IPS DF 6.9 (cell line): ENCODE data around the gene LMBRD2.

Experiments used
- DNase-seq: peaks from one replicate; pipeline ENCODE4 v3.0.0-alpha.2; 2013; ENCODE audit warnings: low read depth, low spot score
- H3K27ac ChIP-seq: one replicate; pipeline ENCODE4 v1.5.1; 2013; ENCODE audit warnings: low read length, control low read depth
- H3K27me3 ChIP-seq: 2 replicates; pipeline ENCODE4 v1.6.1; 2013; ENCODE audit warnings: mild to moderate bottlenecking, low read length; ENCODE audit not compliant: control insufficient read depth, insufficient read depth
- H3K36me3 ChIP-seq: 2 replicates; pipeline ENCODE4 v1.6.1; 2013; ENCODE audit warnings: low read length; ENCODE audit not compliant: control insufficient read depth, insufficient read depth
- H3K4me1 ChIP-seq: 2 replicates; pipeline ENCODE4 v1.6.1; 2013; ENCODE audit warnings: low read length; ENCODE audit not compliant: control insufficient read depth, insufficient read depth
- H3K4me3 ChIP-seq: 2 replicates; pipeline ENCODE4 v1.5.1; 2013; ENCODE audit warnings: mild to moderate bottlenecking, low read length
- H3K9me3 ChIP-seq: 2 replicates; pipeline ENCODE4 v1.6.1; 2013; ENCODE audit warnings: low read length, inconsistent platforms; ENCODE audit not compliant: control insufficient read depth, insufficient read depth
- WGBS: extraction: QIAGEN DNeasy Blood & Tissue Kit; methylation state at CpG from one replicate; pipeline ENCODE4 v1.1.7; 2013; ENCODE audit warnings: mixed read lengths, missing lambda C conversion rate; ENCODE audit not compliant: insufficient read length, insufficient coverage; 5-methylcytosine and 5-hydroxymethylcytosine counted together

The LMBRD2 gene

DNA sequence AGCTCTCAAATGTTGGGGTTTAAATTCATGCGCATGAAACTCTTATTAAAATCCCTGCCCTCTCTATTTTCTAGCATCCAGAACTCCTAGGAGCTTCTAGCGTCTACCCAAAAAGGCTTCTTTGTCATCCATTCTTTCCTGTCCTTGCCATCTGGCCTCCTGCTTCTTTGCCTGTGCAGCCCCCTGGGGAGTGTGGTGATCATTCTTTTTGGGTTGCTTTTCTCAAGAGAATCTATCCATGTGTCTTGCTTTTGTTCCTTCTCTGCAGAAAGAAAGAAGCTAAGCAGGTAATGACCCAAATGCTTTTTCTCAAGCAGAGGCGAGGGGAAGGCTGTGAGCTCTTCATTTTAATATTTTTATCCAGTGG is 26.8 kb upstream of the LMBRD2 start:
- DNase-seq, result no peak
- Histone ChIP-seq H3K27me3 (no peaks in the 10 kb centered on the region), H3K27ac (no peak overlapping the region), H3K4me1 (no peaks in the 10 kb centered on the region), H3K9me3 (no peaks in the 10 kb centered on the region), H3K4me3 (no peak overlapping the region), H3K36me3 (peaks cover 2% of the 10 kb centered on the region; the same call in 1 of the 2 replicates)
- no CpG with 5 or more reads among the region's 3 CpGs for WGBS

DNA sequence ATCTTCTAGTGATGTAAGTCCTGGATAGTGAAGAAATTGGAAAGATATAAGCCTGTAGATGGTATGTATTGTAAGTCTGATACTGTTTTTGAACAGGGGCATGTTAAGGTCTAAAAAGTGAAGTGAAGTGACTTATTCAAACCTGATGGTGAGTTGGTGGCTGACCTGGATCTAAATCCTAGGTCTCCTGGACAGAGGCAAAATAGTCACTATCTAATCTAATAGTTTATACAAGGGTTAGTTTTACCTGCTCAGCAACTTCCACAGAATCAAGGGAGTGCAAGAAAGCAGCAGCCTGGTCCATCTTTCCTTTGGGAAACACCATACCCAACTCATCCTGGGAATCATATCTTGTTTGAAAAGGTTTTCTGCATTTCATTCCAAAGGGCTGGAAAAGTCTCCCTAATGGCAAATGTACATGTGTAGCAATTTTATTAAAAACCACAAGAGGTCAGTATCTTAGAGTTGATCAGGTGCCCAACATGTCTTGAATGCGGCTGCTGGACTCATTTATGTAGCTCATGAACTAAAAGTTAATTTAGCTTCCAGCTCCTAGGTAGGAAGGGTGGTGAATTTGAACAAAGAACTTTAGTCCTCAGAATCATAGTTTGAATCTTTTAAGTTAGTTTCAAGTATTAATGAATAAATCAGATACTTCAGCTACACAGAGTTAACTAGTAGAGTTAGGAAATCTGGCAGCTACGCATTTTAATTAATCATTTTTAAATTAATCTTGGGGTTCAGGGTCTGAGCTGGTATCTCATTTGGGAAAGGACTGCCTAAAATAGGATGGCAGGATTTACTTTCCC is 26.2 kb upstream of the LMBRD2 start:
- Histone ChIP-seq H3K27ac (no peak overlapping the region), H3K36me3 (peaks cover 2% of the 10 kb centered on the region; the same call in 1 of the 2 replicates), H3K9me3 (no peaks in the 10 kb centered on the region), H3K27me3 (no peaks in the 10 kb centered on the region), H3K4me3 (no peak overlapping the region), H3K4me1 (no peaks in the 10 kb centered on the region)
- WGBS, result no CpG with 5 or more reads among the region's 2 CpGs
- no peak for DNase-seq

DNA sequence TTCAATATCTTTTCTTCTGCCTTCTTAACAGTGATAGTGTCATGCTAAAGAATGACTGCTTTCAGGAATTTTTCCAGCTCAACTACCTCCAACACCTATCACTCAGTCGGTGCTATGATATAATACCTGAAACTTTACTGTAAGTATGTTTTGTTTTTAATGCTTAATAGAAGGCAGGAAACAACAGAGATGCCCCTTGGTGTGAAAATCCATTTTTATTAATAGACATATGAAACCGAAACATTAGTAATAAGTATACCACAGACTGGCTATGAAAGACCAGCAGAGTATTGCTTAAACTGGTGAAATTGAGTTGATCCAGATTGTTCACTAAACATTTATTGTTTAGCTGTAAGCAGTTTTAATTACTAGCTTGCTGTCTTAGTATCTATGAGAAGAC is 25.5 kb upstream of the LMBRD2 start:
- no CpG with 5 or more reads among the region's 2 CpGs for WGBS
- Histone ChIP-seq H3K4me1 (no peaks in the 10 kb centered on the region), H3K27me3 (no peaks in the 10 kb centered on the region), H3K36me3 (peaks cover 2% of the 10 kb centered on the region; the same call in 1 of the 2 replicates), H3K9me3 (no peaks in the 10 kb centered on the region), H3K27ac (no peak overlapping the region), H3K4me3 (no peak overlapping the region)
- DNase-seq, result no peak

DNA sequence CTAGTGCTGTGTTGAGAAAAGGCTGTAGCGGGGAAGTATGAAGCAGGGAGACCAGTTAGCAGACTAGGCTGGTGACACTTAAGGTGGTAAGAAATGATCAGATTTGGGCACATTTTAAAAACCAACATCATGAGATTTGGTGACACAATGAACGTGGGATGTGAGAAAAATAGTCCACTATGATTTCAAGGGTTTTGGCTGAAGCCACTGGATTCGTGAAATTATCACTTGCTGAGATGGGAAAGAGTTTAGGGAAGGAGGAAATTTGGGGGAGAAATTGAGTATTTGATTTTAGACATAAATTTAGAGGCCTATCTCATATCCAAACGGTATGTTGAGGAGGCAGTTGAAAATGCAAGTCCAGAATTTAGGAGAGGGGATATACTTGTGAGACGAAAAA is 23.4 kb upstream of the LMBRD2 start:
- WGBS, result no CpG with 5 or more reads among the region's 5 CpGs
- peaks cover 2% of the 10 kb centered on the region; the same call in 1 of the 2 replicates for H3K36me3 ChIP-seq

DNA sequence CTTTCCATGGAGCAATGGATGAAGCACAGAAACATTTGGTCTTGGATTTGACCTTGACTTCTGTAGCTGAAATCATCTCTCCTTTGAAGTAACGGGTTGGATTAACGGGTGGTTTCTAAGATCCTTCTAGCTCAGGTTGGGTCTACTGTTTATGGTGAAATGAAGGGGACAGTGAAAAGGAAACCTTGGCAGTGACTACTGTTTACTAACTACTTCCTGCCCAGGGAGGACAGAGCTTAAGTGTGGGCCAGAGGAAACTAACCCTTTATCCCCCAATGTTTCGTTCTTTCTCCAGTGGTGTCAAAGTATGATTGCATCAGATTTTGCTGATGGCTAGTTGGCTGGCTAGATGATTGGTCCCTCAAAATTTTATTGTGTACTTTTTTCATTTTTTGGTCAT is 22.4 kb upstream of the LMBRD2 start:
- Histone ChIP-seq H3K27ac (no peak overlapping the region), H3K4me1 (no peaks in the 10 kb centered on the region), H3K27me3 (no peaks in the 10 kb centered on the region), H3K9me3 (no peaks in the 10 kb centered on the region), H3K36me3 (peaks cover 2% of the 10 kb centered on the region; the same call in 1 of the 2 replicates), H3K4me3 (no peak overlapping the region)
- WGBS, result no CpG with 5 or more reads among the region's 3 CpGs
- DNase-seq, result no peak

More for the DNA sequence above, 23.4 kb upstream of the LMBRD2 start:
- H3K27ac ChIP-seq, result no peak overlapping the region
- H3K27me3 ChIP-seq, result no peaks in the 10 kb centered on the region
- DNase-seq, result no peak
- H3K9me3 ChIP-seq, result no peaks in the 10 kb centered on the region
- no peak overlapping the region for H3K4me3 ChIP-seq
- H3K4me1 ChIP-seq, result no peaks in the 10 kb centered on the region

DNA sequence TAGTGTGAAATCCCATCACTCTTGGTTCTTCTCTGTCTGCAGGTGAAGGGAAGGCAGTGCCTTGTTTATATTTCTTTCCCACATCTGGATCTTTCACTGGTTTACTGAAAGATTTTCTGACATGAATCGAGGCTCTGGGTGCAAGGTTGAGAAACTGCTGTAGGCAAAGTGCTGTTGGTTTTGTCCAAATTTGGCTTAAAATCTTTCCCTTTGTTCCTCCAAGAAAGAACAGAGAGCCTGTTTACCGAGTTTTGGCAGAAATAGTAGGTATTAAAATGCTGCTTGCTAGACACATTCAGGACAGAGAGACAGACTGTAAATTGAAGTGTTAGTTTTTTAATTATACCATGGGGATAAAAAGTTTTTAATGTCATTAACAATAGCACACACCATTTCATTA is 21.7 kb upstream of the LMBRD2 start:
- H3K4me1 ChIP-seq, result no peaks in the 10 kb centered on the region
- H3K4me3 ChIP-seq, result no peak overlapping the region
- no peaks in the 10 kb centered on the region for H3K9me3 ChIP-seq
- DNase-seq, result no peak
- H3K27me3 ChIP-seq, result no peaks in the 10 kb centered on the region
- H3K36me3 ChIP-seq, result peaks cover 6% of the 10 kb centered on the region; the same call in 1 of the 2 replicates
- no CpG with 5 or more reads among the region's 2 CpGs for WGBS
- no peak overlapping the region for H3K27ac ChIP-seq

DNA sequence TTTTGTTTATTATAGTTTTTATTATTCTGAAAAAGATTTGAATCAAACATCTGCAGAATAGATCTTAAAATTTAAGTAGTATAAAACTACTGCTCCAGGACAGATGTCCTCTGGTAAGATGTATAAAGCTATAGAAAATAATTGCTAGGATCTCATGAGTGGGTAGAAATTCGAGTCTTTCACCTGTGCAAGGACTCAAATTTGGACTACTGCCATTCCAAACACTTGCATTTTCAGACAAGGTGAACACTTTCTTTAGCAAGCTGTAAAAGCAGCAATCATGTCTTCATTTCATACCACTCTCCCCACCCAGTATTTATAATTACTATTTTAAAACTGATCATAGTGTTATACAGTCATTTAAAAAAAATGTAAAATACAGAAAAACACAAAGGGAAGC is 20.9 kb upstream of the LMBRD2 start:
- H3K9me3 ChIP-seq, result no peaks in the 10 kb centered on the region
- WGBS, result no CpG with 5 or more reads among the region's 1 CpG
- H3K36me3 ChIP-seq, result peaks cover 6% of the 10 kb centered on the region; the same call in 1 of the 2 replicates
- H3K27me3 ChIP-seq, result no peaks in the 10 kb centered on the region
- DNase-seq, result no peak
- H3K27ac ChIP-seq, result no peak overlapping the region
- no peak overlapping the region for H3K4me3 ChIP-seq
- no peaks in the 10 kb centered on the region for H3K4me1 ChIP-seq

DNA sequence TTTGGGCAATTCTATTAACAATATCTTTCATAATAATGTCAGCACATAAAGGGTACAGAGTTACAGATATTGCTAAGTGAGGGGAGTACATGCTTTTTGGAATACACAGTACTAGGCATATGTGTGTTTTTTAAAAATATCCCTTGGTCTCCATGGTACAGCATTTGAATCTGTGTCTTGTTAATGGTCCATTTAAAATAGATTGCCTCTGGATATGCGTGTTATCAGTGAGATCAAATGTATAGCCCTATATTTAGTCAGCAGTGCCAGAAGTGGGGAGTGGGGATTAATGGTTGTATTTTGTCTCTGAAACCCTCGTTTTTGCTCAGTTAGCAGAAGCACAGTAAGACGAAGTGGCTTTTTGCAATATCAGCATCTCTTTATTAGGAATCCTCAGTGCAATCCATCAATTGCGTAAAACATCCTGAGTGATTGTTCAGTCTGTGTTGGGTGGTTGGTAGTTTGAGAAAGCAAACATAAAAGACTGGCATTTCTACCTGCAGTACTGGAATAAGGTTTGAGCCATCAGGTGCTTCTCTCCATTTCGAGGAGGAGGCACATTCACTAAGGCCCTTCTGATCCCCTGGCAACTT is 19.2 kb upstream of the LMBRD2 start:
- peaks cover 6% of the 10 kb centered on the region; the same call in 1 of the 2 replicates for H3K36me3 ChIP-seq

DNA sequence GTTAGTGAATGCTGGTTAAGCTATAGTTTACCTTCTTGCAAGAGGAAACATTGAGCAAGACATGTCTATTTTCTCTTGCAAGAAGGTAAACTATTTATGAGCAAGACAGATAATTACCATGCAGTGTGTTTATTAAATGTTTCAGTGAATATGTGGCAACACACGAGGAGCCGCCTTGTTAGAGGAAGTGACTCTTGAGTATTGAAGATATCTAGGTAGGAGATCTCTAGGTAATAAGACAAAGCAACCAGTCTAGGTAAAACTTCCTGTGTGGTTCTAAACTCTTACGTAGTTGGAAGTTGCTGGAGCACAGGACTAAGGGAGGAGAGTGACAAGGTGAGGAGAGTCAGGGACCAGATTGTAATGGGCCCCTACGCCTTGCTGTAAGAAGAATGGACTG is 17.1 kb upstream of the LMBRD2 start:
- H3K36me3 ChIP-seq, result peaks cover 7% of the 10 kb centered on the region; the same call in 1 of the 2 replicates
- no peaks in the 10 kb centered on the region for H3K9me3 ChIP-seq
- WGBS, result no CpG with 5 or more reads among the region's 4 CpGs
- no peak overlapping the region for H3K27ac ChIP-seq
- no peaks in the 10 kb centered on the region for H3K27me3 ChIP-seq
- no peaks in the 10 kb centered on the region for H3K4me1 ChIP-seq
- DNase-seq, result no peak
- no peak overlapping the region for H3K4me3 ChIP-seq

More for the DNA sequence above, 19.2 kb upstream of the LMBRD2 start:
- Histone ChIP-seq H3K9me3 (no peaks in the 10 kb centered on the region), H3K27me3 (no peaks in the 10 kb centered on the region), H3K4me1 (no peaks in the 10 kb centered on the region), H3K4me3 (no peak overlapping the region), H3K27ac (no peak overlapping the region)
- no CpG with 5 or more reads among the region's 5 CpGs for WGBS
- DNase-seq, result no peak

DNA sequence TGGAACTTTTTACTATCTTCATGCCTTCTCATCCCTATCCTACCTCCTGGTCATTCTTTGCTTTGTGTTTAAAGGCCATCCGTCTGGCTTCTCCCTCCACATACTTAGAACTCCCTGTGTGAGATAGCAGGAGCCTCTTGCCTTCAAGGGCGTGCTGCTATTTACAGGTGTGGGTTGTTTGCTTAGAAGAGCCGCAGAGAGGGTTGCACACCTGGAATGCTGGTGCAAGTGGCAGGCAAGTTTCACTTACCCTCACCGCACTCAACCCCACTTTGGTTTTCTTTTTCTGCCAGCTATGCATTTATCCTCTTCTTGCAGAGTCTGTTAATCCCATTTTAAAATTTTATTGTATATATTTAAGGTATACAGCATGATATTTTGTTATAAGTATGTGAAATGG is 12.8 kb upstream of the LMBRD2 start:
- Histone ChIP-seq H3K4me3 (no peak overlapping the region), H3K9me3 (no peaks in the 10 kb centered on the region), H3K27me3 (no peaks in the 10 kb centered on the region), H3K27ac (no peak overlapping the region), H3K36me3 (peaks cover 7% of the 10 kb centered on the region; the same call in 1 of the 2 replicates), H3K4me1 (no peaks in the 10 kb centered on the region)
- no peak for DNase-seq
- no CpG with 5 or more reads among the region's 4 CpGs for WGBS
